ENCODE measurements around the gene SYNGR1. TPM values are rescaled to one million over a fixed set of nuclear protein-coding genes. Genes with fewer than 3 reads are reported as not detected.

The SYNGR1 gene
- total and polyA plus RNA-seq, 2 donors (not counting 1 experiment from before 2014, with no cell fraction given): 13.0 to 13.5 TPM

DNA sequence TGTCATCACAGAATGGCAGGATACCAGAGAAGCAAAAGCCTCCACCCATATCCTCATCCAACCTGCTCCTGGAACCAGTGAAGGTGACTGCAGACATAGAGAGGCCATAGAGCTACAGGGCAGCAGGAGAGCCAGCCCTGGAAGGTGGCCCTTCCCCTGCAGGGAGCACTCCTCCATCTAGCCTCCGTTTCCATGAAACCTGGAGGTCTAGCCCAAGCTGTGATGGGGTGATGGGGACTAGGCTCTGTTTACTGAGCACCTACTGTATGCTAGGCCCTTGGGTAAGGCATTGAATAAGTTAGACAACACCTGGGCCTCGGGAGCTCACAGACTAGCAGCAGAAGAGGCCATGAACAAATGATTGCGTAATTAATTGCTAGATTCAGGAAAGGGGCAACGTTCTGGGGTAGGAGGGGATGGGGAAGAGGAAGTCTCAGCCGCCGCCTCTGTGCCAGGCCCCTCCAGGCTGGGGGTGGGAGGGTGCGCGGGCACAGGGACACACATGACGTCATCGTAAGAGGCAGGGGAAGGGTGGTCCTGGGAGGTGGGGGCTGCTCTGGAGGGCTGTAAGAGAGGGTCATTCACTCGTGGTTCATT lies 784 bp upstream of the SYNGR1 start:
- Histone ChIP-seq H3K4me1 (ENCODE audit: control insufficient read depth, extremely low read depth, insufficient read depth, low read length) (no peaks in the 10 kb centered on the region), H3K79me2 (ENCODE audit: control insufficient read depth, insufficient read depth, low read length) (no peaks in the 10 kb centered on the region), H3K9ac (ENCODE audit: insufficient read depth, low read length) (no peak overlapping the region), H3K36me3 (ENCODE audit: control insufficient read depth, insufficient read depth, low read length) (no peaks in the 10 kb centered on the region), H2AFZ (ENCODE audit: low read length) (peak overlapping the region; percentile 76), H4K20me1 (ENCODE audit: control insufficient read depth, extremely low read depth, insufficient read depth, low read length) (no peaks in the 10 kb centered on the region), H3K4me2 (ENCODE audit: extremely low read depth, insufficient read depth, low read length) (peak overlapping the region; percentile 59), H3K9me3 (ENCODE audit: control insufficient read depth, insufficient read depth, low read depth, low read length) (no peaks in the 10 kb centered on the region), H3K4me3 (replicated peaks in 1 of 4; ENCODE audit: control extremely low read depth in 1 of 4, insufficient read depth in 1 of 4, low read depth in 3 of 4, low read length in 4 of 4) (peak overlapping the region; percentile 39 to 63 (median 54)), H3K27ac (ENCODE audit: insufficient read depth, low read length) (no peak overlapping the region), H3K27me3 (ENCODE audit: control insufficient read depth, insufficient read depth, low read length) (peaks cover 5% of the 10 kb centered on the region)
- TF ChIP-seq, protein P1, sequence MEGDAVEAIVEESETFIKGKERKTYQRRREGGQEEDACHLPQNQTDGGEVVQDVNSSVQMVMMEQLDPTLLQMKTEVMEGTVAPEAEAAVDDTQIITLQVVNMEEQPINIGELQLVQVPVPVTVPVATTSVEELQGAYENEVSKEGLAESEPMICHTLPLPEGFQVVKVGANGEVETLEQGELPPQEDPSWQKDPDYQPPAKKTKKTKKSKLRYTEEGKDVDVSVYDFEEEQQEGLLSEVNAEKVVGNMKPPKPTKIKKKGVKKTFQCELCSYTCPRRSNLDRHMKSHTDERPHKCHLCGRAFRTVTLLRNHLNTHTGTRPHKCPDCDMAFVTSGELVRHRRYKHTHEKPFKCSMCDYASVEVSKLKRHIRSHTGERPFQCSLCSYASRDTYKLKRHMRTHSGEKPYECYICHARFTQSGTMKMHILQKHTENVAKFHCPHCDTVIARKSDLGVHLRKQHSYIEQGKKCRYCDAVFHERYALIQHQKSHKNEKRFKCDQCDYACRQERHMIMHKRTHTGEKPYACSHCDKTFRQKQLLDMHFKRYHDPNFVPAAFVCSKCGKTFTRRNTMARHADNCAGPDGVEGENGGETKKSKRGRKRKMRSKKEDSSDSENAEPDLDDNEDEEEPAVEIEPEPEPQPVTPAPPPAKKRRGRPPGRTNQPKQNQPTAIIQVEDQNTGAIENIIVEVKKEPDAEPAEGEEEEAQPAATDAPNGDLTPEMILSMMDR (conservative IDR thresholded peaks at IDR 0.05 in 1 of 2, IDR thresholded peaks at IDR 0.05 in 1 of 2; ENCODE audit: low read depth in 1 of 2, low read length in 2 of 2): no peak
- no peak for TF ChIP-seq EZH2 (IDR thresholded peaks at IDR 0.05; ENCODE audit: low read length, missing control alignments)
- no peak for DNase-seq (ENCODE audit: low read depth in 2 of 2)

DNA sequence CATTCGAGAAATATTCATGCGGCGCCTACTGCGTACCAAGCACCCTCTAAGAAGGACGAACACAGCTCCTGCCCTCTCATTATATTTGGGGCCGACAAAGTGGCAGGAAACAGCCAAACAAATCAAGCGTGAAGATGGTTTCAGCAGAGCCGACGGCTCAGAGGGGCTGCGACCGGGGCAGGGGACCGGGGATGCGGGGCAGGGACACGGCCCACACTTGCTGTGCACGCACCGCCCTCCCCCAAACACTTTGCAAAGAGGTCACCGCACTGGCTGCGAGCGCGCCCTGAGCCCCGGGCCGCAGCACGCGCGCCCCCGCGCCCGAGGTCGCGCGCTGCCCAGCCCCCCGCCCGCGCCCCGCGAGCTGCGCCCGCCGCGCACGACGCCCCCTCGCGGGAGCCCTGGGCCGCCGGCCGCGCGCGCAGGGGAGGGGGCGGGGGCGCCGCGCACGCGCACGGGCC lies 255 bp upstream of the SYNGR1 start:
- peak overlapping the region; percentile 76 for H2AFZ ChIP-seq (ENCODE audit: low read length)
- no peak for TF ChIP-seq EZH2 (IDR thresholded peaks at IDR 0.05; ENCODE audit: low read length, missing control alignments)
- TF ChIP-seq, protein P1 (conservative IDR thresholded peaks at IDR 0.05 in 1 of 2, IDR thresholded peaks at IDR 0.05 in 1 of 2; ENCODE audit: low read depth in 1 of 2, low read length in 2 of 2): no peak
- H3K27ac ChIP-seq (ENCODE audit: insufficient read depth, low read length): no peak overlapping the region
- DNase-seq (ENCODE audit: low read depth in 2 of 2): peak in 1 of 2 donors; percentile 24
- no peaks in the 10 kb centered on the region for H3K79me2 ChIP-seq (ENCODE audit: control insufficient read depth, insufficient read depth, low read length)
- peak overlapping the region; percentile 59 for H3K4me2 ChIP-seq (ENCODE audit: extremely low read depth, insufficient read depth, low read length)
- H3K4me1 ChIP-seq (ENCODE audit: control insufficient read depth, extremely low read depth, insufficient read depth, low read length): no peaks in the 10 kb centered on the region
- H3K4me3 ChIP-seq (replicated peaks in 1 of 4; ENCODE audit: control extremely low read depth in 1 of 4, insufficient read depth in 1 of 4, low read depth in 3 of 4, low read length in 4 of 4): peak overlapping the region; percentile 39 to 73 (median 62)
- no peaks in the 10 kb centered on the region for H4K20me1 ChIP-seq (ENCODE audit: control insufficient read depth, extremely low read depth, insufficient read depth, low read length)
- no peaks in the 10 kb centered on the region for H3K9me3 ChIP-seq (ENCODE audit: control insufficient read depth, insufficient read depth, low read depth, low read length)
- H3K27me3 ChIP-seq (ENCODE audit: control insufficient read depth, insufficient read depth, low read length): peaks cover 3% of the 10 kb centered on the region
- H3K36me3 ChIP-seq (ENCODE audit: control insufficient read depth, insufficient read depth, low read length): no peaks in the 10 kb centered on the region
- H3K9ac ChIP-seq (ENCODE audit: insufficient read depth, low read length): peak overlapping the region; percentile 7

DNA sequence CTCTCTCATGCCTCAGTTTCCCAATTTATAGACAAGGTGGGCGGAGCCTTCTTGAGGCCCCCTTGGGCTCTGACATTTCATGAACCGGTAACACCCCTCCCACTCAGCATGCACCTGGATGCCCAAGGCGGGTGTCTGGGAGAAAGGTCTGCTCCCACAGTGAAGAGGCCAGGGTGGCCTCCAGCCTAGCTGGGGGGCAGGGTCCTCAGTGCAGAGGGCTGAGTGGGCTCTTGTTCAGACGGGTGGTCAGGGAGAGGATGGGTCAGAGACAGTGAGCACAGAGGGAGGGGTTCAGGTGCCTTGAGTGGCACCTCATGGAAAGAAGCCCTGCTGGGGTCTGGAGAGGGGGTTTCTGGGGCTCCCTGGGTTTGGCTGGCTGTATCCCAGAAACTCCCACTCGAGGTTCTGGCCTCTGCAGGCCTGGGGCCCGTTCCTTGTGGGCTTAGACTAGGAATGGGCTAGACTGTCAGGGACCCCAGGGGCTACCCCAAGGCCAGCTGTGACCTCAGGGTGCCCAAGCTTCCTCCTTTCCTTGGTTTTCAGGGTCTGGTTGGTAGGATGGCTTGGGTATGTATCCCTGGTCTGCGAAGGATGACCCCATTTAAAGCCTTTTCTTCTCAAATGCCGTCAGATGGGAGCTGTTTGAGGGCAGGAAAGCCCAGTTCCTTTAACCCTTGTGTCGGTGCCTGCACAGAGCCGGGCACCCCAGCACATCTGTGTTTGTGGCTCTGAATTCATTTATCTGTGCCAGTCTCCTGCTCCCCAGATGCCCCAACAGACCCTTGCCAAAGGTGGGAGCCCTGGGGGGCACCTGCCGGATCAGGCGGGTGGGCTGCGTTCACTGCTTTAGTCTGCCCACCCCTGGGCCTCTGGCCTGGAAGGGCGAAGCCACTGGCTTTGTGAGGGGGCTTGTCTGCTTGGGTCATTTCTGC lies 1.2 kb downstream of the SYNGR1 start:
- no peak overlapping the region for H2AFZ ChIP-seq (ENCODE audit: low read length)
- H3K27ac ChIP-seq (ENCODE audit: insufficient read depth, low read length): no peak overlapping the region
- TF ChIP-seq, protein P1 (conservative IDR thresholded peaks at IDR 0.05 in 1 of 2, IDR thresholded peaks at IDR 0.05 in 1 of 2; ENCODE audit: low read depth in 1 of 2, low read length in 2 of 2): no peak
- TF ChIP-seq EZH2 (IDR thresholded peaks at IDR 0.05; ENCODE audit: low read length, missing control alignments): no peak
- no peaks in the 10 kb centered on the region for H3K9me3 ChIP-seq (ENCODE audit: control insufficient read depth, insufficient read depth, low read depth, low read length)
- peaks cover 3% of the 10 kb centered on the region for H3K27me3 ChIP-seq (ENCODE audit: control insufficient read depth, insufficient read depth, low read length)
- DNase-seq (ENCODE audit: low read depth in 2 of 2): no peak
- no peaks in the 10 kb centered on the region for H4K20me1 ChIP-seq (ENCODE audit: control insufficient read depth, extremely low read depth, insufficient read depth, low read length)
- no peak overlapping the region for H3K9ac ChIP-seq (ENCODE audit: insufficient read depth, low read length)
- no peaks in the 10 kb centered on the region for H3K36me3 ChIP-seq (ENCODE audit: control insufficient read depth, insufficient read depth, low read length)
- H3K4me2 ChIP-seq (ENCODE audit: extremely low read depth, insufficient read depth, low read length): peak overlapping the region; percentile 94
- H3K4me3 ChIP-seq (replicated peaks in 1 of 4; ENCODE audit: control extremely low read depth in 1 of 4, insufficient read depth in 1 of 4, low read depth in 3 of 4, low read length in 4 of 4): peak overlapping the region; percentile 54 to 73 (median 61)
- H3K4me1 ChIP-seq (ENCODE audit: control insufficient read depth, extremely low read depth, insufficient read depth, low read length): no peaks in the 10 kb centered on the region
- H3K79me2 ChIP-seq (ENCODE audit: control insufficient read depth, insufficient read depth, low read length): no peaks in the 10 kb centered on the region
